Amygdala (tissue), 56 donors: Measurements from ENCODE around the gene SUPT5H.
A peak's percentile ranks its signal among the peaks of the same experiment; 100 is the strongest.

Source experiments
- DNase-seq, 56 donors: peaks; one replicate each; lab custom pipeline; 2025; lab: John Stamatoyannopoulos, UW

Gene SUPT5H

GRCh38 chr19:39445196-39446111 is at the start of gene SUPT5H:
Gene SUPT5H (plus strand): TSS chr19:39445582. CDS start chr19:39445891, 309 bp downstream.
- peak; percentile 47 to 94 (median 88) for DNase-seq

DNA sequence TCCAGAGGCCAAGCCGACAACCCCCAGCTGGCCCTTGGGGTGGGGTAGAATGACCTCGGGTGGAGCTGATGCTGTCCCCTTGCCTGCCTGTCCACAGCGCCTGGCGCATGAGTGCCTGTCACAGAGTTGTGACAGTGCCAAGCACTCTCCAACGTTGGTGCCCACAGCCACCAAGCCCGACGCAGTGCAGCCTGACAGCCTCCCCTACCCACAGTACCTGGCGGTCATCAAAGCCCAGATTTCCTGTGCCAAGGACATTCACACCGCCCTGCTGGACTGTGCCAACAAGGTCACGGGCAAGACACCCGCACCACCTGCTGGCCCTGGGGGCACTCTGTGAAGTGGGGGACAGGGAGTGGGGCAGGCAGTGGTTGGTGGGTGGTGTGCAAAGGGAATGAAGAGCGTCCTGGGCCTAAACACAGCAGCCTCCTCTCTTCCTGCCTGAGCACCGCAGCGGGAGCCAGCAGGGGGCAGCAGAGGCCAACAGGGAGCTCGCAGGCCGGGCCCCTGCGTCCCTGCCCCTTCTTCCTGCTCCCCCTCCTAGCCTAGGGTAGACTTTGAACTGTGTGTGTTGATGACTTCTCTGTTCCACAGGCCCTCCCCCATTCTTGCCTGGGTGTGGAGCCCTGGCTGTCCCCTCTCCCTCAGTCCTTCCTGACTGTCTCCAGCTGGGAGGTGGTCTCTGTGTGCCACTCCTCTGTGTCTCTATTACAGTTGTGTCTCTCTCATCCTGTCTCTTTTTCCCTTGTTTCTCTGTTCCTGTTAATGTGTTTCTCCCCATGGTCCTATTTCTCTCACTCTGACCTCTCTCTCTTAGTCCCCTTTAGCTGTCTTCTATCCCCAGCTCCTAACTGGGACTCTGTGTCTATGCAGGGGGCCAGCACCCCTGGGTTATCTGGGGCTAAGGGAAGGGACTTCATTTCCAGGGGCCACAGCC is 47.8 kb upstream of the SUPT5H start:
- DNase-seq, result peak in 52 of 56 donors; percentile 22 to 87 (median 58)

GRCh38 chr19:39398297-39398864 is 47.0 kb upstream of the SUPT5H start:
- peak in 19 of 56 donors; percentile 10 to 56 (median 30) for DNase-seq

DNA sequence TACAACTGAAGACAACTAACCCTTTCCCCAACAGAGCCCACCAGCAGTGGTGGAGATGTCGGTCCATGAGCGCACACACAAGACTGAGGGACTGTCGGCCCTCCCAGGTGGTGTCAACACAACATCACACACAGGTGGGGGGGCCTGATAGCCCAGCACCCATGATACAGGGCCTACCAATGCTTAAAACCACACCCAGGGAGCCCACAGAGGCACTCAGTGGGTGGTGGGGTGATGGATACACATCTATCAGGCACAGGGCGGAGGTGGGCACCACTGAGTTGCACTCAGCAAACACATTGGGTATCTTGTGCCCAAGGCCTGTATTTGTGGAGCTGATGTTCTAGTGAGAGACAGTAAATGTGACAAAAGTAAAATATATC is 45.7 kb upstream of the SUPT5H start:
- DNase-seq, result no peak

GRCh38 chr19:39400061-39400460 is 45.3 kb upstream of the SUPT5H start:
- DNase-seq, result no peak

- DNase-seq, result no peak
Measured at GRCh38 chr19:39401070-39401548, 44.3 kb upstream of the SUPT5H start.

GRCh38 chr19:39401549-39402345 is 43.6 kb upstream of the SUPT5H start:
- DNase-seq, result peak in 10 of 56 donors; percentile 11 to 58 (median 25)

GRCh38 chr19:39402346-39403300 is 42.8 kb upstream of the SUPT5H start:
- DNase-seq, result peak in 47 of 56 donors; percentile 28 to 89 (median 58)

GRCh38 chr19:39403331-39404312 is 41.8 kb upstream of the SUPT5H start:
- peak in 52 of 56 donors; percentile 16 to 97 (median 64) for DNase-seq

DNA sequence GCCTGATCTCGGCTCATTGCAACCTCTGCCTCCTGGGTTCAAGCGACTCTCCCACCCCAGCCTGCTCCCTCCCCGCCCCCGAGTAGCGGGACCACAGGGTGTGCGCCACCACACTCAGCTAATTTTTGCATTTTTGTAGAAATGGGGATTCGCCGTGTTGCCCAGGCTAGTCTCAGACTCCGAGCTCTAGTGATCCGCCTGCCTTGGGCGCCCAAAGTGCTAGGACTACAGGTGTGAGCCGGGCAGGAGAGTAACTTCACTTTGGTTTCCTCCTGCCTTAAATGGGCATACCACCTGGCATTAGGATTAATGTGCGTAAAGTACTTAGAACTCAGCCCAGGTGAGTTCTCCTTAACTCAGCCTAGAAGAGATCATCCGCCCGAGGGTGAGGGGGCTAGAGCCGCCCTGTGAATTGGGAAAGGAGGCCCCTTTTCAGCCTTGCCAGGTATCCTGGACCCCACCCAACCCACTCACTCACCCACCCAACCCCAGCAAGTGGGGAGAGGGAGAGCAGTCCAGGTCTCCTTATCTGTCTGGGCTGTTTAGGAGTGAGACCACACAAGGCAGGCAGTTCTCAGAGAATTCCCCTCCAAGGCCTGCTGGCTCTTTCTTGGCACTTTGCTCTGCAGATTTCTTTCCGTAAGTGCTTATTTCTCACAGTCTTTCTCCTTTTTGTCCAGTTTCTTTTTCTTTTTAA is 40.0 kb upstream of the SUPT5H start:
- DNase-seq, result no peak

- peak in 10 of 56 donors; percentile 50 to 77 (median 70) for DNase-seq
Measured at GRCh38 chr19:39405958-39406655, 39.3 kb upstream of the SUPT5H start.

- DNase-seq, result peak in 53 of 56 donors; percentile 33 to 95 (median 70)
Measured at GRCh38 chr19:39406656-39407409, 38.5 kb upstream of the SUPT5H start, which contains the start of gene ZFP36. Gene ZFP36 (plus strand): TSS chr19:39406847. CDS start chr19:39406905, 58 bp downstream.

- DNase-seq, result peak in 1 of 56 donors; percentile 22
Measured at GRCh38 chr19:39407410-39407659, 38.0 kb upstream of the SUPT5H start.

DNA sequence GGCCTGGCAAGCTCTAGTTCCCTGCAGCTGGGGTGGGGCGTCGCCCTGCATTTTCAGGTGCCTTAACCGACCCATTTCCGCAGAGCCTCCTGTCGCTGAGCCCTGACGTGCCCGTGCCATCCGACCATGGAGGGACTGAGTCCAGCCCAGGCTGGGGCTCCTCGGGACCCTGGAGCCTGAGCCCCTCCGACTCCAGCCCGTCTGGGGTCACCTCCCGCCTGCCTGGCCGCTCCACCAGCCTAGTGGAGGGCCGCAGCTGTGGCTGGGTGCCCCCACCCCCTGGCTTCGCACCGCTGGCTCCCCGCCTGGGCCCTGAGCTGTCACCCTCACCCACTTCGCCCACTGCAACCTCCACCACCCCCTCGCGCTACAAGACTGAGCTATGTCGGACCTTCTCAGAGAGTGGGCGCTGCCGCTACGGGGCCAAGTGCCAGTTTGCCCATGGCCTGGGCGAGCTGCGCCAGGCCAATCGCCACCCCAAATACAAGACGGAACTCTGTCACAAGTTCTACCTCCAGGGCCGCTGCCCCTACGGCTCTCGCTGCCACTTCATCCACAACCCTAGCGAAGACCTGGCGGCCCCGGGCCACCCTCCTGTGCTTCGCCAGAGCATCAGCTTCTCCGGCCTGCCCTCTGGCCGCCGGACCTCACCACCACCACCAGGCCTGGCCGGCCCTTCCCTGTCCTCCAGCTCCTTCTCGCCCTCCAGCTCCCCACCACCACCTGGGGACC is 37.6 kb upstream of the SUPT5H start:
- DNase-seq, result peak in 5 of 56 donors; percentile 6 to 41 (median 14)
